Measurements from ENCODE around the gene KLHDC8A. TPM values are rescaled to one million over a fixed set of nuclear protein-coding genes. Genes with fewer than 3 reads are reported as not detected.
A peak's percentile ranks its signal among the peaks of the same experiment; 100 is the strongest.

The KLHDC8A gene
- total and polyA plus RNA-seq, 9 of the 15 experiments (the other 6 are each of a cell fraction or from before 2014, with no cell fraction given), result 0.01 to 0.54 (median 0.04) TPM; not detected in 6

DNA sequence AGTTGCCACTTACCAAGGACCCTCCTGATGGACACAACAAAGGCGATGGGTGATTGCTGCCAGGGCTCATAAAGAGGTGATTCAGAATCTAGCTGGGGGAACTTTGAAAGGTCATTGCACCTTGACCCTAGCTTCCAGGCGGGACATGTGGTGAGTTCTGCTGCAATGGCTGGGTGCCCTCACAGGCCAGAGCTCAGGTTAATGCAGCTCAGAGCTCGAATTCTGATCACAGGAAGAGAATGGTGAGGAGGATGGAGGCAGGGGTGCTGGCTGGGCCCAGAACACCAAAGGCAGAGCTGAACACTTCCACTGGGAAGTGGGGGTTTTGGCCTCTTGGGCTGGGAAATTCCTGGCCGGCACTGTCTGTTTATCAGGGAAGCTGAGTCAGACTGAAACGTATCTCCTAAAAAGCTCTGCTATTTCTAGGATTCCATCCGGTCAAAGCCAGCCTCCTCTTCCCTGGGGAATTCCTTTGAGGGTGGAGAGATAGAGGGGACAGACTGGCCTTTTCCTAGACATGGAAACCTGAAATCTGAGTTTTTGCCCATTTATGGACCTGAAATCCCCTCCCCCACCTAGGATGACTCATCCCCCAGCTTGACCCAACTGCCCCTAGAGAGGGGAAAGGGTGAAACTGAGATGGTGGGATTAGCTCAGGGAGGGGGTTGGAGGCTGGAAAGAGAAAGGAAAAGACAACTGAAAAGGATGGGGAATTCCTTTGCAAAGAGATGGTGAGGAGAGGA lies 62.4 kb downstream of the KLHDC8A start (continued):
- TF ChIP-seq, protein P1, sequence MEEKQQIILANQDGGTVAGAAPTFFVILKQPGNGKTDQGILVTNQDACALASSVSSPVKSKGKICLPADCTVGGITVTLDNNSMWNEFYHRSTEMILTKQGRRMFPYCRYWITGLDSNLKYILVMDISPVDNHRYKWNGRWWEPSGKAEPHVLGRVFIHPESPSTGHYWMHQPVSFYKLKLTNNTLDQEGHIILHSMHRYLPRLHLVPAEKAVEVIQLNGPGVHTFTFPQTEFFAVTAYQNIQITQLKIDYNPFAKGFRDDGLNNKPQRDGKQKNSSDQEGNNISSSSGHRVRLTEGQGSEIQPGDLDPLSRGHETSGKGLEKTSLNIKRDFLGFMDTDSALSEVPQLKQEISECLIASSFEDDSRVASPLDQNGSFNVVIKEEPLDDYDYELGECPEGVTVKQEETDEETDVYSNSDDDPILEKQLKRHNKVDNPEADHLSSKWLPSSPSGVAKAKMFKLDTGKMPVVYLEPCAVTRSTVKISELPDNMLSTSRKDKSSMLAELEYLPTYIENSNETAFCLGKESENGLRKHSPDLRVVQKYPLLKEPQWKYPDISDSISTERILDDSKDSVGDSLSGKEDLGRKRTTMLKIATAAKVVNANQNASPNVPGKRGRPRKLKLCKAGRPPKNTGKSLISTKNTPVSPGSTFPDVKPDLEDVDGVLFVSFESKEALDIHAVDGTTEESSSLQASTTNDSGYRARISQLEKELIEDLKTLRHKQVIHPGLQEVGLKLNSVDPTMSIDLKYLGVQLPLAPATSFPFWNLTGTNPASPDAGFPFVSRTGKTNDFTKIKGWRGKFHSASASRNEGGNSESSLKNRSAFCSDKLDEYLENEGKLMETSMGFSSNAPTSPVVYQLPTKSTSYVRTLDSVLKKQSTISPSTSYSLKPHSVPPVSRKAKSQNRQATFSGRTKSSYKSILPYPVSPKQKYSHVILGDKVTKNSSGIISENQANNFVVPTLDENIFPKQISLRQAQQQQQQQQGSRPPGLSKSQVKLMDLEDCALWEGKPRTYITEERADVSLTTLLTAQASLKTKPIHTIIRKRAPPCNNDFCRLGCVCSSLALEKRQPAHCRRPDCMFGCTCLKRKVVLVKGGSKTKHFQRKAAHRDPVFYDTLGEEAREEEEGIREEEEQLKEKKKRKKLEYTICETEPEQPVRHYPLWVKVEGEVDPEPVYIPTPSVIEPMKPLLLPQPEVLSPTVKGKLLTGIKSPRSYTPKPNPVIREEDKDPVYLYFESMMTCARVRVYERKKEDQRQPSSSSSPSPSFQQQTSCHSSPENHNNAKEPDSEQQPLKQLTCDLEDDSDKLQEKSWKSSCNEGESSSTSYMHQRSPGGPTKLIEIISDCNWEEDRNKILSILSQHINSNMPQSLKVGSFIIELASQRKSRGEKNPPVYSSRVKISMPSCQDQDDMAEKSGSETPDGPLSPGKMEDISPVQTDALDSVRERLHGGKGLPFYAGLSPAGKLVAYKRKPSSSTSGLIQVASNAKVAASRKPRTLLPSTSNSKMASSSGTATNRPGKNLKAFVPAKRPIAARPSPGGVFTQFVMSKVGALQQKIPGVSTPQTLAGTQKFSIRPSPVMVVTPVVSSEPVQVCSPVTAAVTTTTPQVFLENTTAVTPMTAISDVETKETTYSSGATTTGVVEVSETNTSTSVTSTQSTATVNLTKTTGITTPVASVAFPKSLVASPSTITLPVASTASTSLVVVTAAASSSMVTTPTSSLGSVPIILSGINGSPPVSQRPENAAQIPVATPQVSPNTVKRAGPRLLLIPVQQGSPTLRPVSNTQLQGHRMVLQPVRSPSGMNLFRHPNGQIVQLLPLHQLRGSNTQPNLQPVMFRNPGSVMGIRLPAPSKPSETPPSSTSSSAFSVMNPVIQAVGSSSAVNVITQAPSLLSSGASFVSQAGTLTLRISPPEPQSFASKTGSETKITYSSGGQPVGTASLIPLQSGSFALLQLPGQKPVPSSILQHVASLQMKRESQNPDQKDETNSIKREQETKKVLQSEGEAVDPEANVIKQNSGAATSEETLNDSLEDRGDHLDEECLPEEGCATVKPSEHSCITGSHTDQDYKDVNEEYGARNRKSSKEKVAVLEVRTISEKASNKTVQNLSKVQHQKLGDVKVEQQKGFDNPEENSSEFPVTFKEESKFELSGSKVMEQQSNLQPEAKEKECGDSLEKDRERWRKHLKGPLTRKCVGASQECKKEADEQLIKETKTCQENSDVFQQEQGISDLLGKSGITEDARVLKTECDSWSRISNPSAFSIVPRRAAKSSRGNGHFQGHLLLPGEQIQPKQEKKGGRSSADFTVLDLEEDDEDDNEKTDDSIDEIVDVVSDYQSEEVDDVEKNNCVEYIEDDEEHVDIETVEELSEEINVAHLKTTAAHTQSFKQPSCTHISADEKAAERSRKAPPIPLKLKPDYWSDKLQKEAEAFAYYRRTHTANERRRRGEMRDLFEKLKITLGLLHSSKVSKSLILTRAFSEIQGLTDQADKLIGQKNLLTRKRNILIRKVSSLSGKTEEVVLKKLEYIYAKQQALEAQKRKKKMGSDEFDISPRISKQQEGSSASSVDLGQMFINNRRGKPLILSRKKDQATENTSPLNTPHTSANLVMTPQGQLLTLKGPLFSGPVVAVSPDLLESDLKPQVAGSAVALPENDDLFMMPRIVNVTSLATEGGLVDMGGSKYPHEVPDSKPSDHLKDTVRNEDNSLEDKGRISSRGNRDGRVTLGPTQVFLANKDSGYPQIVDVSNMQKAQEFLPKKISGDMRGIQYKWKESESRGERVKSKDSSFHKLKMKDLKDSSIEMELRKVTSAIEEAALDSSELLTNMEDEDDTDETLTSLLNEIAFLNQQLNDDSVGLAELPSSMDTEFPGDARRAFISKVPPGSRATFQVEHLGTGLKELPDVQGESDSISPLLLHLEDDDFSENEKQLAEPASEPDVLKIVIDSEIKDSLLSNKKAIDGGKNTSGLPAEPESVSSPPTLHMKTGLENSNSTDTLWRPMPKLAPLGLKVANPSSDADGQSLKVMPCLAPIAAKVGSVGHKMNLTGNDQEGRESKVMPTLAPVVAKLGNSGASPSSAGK (IDR thresholded peaks at IDR 0.05), result 0 out of 2 replicates have a peak, but pooled peaks have one; percentile 14
- TF ChIP-seq, protein P2, sequence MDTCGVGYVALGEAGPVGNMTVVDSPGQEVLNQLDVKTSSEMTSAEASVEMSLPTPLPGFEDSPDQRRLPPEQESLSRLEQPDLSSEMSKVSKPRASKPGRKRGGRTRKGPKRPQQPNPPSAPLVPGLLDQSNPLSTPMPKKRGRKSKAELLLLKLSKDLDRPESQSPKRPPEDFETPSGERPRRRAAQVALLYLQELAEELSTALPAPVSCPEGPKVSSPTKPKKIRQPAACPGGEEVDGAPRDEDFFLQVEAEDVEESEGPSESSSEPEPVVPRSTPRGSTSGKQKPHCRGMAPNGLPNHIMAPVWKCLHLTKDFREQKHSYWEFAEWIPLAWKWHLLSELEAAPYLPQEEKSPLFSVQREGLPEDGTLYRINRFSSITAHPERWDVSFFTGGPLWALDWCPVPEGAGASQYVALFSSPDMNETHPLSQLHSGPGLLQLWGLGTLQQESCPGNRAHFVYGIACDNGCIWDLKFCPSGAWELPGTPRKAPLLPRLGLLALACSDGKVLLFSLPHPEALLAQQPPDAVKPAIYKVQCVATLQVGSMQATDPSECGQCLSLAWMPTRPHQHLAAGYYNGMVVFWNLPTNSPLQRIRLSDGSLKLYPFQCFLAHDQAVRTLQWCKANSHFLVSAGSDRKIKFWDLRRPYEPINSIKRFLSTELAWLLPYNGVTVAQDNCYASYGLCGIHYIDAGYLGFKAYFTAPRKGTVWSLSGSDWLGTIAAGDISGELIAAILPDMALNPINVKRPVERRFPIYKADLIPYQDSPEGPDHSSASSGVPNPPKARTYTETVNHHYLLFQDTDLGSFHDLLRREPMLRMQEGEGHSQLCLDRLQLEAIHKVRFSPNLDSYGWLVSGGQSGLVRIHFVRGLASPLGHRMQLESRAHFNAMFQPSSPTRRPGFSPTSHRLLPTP (IDR thresholded peaks at IDR 0.05; ENCODE audit: borderline replicate concordance, extremely low read depth, insufficient read length), result no peak
- TF ChIP-seq CREM (IDR thresholded peaks at IDR 0.05; ENCODE audit: low read depth), result no peak
- TF ChIP-seq JUND (IDR thresholded peaks at IDR 0.05; ENCODE audit: borderline replicate concordance, low read depth, low read length), result peak; percentile 99
- TF ChIP-seq JUND (tag; IDR thresholded peaks at IDR 0.05; ENCODE audit: borderline replicate concordance, low read depth, low read length), result peak; percentile 99
- TF ChIP-seq XRCC3 (IDR thresholded peaks at IDR 0.05), result no peak
- TF ChIP-seq ZNF134 (CRISPR knock-in tag; conservative IDR thresholded peaks at IDR 0.05), result no peak
- TF ChIP-seq SRSF9 (IDR thresholded peaks at IDR 0.05; ENCODE audit: borderline replicate concordance, low read depth, low read length), result no peak
- TF ChIP-seq, protein P3, sequence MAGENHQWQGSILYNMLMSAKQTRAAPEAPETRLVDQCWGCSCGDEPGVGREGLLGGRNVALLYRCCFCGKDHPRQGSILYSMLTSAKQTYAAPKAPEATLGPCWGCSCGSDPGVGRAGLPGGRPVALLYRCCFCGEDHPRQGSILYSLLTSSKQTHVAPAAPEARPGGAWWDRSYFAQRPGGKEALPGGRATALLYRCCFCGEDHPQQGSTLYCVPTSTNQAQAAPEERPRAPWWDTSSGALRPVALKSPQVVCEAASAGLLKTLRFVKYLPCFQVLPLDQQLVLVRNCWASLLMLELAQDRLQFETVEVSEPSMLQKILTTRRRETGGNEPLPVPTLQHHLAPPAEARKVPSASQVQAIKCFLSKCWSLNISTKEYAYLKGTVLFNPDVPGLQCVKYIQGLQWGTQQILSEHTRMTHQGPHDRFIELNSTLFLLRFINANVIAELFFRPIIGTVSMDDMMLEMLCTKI (IDR thresholded peaks at IDR 0.05; ENCODE audit: partially characterized antibody), result no peak
- TF ChIP-seq CBFA2T3 (IDR thresholded peaks at IDR 0.05), result peak; percentile 19; the same call in 1 of the 2 replicates
- TF ChIP-seq MYBL2 (IDR thresholded peaks at IDR 0.05; ENCODE audit: low read depth), result no peak
- no peak for TF ChIP-seq MYBL2 (CRISPR knock-in tag; IDR thresholded peaks at IDR 0.05; ENCODE audit: borderline replicate concordance)
